HG03039 (cell line): Measurements from ENCODE around the gene RELN.

Experiments
- ATAC-seq: cut with Tn5 transposase; IDR thresholded peaks from one replicate; pipeline ENCODE4 v1.9.1; 2021; ENCODE audit warnings: mild to moderate bottlenecking, moderate library complexity; ENCODE audit not compliant: unreplicated experiment

RELN gene

DNA sequence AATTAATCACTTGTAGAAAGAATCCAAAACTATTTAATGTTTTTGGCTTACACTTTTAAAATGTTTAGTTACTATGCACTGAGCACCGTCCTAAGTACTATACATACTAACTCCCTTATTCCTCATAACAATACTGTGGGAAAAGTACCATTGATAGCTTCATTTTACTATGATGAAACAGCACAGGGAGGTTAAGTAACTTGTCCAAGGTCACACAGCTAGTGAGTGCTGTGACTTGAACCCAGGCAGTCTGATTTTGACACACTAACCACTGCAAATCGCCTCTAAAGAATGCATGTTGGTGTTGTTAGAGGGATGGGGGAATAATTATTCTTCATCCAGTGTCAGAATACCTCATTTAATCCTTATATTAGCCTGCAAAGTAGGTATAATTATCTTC is 1.9 kb upstream of the RELN start:
- no peak for ATAC-seq

DNA sequence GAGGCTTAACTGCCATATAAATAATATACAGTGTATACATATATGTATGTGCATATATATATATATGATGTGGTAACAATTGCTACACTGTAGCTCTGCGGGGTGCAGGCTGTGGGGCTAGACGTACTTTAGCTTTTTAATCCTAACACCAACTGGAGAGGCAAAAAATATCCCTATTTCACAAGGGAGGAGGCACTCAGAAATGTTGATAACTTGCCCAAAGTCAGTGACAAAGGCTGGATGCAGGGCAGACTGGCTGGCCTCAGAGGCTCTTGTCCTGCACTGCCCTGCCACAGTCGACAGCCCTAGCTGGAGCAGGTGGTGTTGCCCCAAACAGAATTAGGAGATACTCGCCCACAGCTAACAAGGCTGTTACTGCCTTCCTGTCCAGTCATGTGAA is 1.5 kb upstream of the RELN start:
- no peak for ATAC-seq

DNA sequence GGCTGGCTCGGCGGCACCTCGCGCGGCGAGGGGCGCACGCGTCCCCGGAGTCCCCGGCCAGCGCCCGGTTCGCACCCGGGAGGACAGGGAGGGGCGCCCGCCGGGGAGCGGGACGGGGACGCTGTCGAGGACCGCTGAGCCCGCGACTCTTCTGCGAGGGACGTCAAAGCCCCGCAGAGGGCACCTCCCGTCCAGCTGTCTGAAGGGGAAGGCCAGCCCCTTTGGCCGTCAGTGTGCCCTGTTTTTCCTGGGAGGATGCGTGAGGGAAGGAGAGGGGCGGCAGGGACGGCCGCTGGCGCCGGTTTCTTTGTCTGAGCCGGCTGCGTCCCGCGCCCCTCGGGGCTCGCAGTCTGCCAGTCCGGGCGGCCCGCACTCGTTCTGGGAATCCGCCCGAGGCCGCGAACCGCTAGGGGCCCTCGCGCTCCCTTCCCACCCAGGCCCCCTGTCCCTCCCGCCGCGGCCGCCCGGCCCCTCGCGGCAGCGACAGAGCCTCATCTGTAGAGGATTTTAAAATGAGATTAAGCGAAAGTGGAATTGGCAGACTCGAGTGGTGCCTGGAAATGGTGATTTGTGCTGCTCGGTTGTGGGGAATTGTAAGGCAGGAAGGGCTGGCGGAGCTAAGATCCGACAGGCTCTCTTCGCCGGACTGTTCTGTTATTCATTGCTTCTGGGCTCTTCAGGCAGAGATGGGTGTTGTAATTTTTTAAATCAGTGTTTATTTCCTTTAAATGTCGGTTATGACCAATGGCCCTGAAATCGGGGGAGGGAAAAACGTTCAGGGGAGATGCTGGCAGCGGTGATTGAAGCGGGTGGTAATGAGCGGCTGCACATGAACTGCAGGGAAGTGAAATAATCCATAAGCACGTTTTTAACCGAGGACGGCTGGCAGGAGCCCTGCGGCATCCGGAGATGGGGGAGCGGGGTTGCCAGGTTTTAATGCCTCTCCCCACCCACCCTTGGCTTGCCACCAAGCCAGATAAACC is 618 bp upstream of the RELN start:
- no peak for ATAC-seq

DNA sequence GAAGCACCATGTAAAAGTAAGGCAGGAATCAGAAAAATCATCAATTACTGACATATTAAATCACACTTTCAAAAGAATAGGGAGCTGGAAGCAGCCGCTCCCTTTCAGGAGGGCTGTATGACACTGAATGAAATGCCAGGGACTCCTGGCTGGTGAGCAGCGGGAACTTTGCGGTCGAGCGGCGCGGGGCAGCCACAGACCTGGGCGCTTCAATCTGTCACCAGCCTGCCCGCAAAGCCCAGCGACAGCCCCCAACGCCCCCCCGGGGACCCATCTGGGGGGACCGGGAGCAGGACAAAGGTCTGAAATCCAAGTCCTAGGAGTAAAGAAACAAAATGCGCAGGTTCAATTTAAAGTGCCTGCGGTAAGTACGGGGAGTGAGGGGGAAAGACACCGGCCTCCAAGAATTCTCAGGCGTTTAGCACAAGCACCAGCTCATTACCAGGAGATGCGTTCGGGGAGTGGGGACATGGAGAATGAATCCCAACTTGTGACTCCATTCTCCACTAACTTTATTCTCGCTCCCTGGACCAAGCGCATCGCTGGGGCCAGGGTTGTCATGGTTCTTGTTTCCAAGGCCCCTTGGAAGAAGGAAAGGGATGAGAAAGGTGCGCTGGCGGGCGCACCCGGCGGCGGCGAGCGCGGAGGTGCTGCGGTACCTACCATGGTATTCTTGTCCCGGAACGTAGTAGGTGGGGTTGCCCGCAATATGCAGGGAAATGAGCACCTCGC is 824 bp downstream of the RELN start:
- no peak for ATAC-seq

DNA sequence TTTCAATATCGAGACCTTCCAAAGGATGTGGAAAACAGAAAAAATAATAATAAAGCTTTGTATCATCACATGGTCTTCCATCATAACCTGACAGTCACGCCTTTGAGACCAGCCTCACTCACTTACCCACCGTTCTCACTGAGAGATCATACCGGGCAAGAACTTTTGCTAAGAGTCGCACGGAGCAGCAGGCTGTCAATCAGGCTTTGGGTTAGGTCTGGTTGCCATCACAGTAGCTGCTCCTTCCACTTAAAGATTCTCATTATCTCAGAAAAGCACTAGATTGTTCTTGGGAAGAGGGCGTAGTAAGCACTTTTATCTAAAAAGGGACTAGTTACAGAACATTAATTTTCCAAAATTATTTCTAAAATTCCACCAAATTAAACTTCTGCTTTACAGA is 2.0 kb downstream of the RELN start:
- ATAC-seq = no peak

DNA sequence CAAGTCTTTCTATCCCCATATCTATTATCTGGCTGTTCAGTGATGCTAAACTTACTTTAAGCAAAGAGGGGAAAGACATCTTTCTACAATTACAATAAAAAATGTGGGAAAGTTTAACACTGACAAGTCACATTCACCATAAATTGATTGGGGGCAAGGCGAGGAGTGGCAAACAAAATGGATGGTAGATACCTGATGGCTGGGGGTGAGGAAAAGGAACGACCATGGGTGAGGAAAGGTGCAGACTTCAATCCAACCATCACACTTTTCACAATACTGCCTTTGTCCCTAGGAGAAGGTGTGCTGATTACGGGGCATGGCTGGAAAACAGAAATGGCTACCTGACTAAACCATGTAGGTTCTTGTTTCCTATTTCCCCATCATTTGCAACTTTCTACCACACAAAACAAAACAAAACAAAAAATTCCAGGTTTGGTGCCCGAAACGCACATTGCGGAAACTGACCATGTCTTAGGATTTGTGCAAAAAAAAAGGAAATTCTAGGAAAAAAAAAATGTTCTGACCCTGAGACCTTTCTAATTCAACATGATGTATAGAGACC is 3.8 kb downstream of the RELN start:
- ATAC-seq = no peak

DNA sequence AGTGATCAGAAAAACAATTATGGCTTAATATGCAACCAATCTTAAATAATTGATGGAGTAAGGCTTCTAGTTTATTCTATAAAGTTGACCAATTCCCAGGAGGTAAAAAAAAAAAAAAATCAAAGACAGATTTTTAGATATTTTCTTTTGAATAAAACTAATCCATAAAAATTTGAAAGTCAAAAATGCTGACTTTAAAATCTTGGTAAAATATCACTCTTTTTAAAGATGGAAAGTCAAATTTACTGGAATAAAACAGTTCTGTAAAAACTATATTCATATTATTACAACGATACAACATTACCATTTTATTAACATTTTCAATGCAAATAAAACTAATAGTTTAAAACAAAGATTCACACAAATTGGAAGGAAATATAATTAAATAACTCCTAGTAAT is 5.4 kb downstream of the RELN start:
- ATAC-seq = no peak

DNA sequence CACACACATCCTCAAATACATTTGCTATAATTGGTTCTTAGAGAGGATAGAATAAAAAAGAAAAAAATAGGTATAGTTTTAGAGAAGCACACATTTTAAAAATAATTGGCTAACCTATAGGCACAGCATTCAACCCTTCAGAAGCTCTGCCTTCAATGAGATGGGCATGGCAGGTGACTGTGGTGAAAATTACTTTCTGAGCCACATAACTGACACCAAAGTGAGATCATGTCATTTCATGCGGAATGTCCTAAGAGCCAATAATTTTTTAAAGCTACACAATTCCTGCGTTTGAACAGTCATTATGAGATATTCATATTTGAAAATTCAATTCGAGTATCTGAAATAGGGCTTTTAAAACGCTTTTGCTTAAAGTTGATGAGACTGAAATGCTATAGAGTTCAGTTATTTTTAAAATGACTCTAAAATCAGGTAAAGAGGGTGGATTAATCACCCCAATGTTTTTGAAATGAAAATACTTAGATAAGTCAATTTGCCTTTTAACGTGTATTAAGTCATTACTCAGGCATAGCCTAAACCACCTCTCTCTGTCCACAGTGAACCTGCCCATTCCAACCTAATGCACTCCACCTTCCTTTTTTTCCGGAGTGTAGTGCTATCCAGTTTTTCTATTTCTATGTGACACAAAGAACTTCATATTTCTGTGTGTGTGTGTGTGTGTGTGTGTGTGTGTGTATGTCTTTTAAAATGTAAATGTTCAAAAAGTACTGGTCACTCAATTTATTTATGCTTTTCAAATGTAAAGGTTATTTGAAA is 6.1 kb downstream of the RELN start:
- no peak for ATAC-seq

DNA sequence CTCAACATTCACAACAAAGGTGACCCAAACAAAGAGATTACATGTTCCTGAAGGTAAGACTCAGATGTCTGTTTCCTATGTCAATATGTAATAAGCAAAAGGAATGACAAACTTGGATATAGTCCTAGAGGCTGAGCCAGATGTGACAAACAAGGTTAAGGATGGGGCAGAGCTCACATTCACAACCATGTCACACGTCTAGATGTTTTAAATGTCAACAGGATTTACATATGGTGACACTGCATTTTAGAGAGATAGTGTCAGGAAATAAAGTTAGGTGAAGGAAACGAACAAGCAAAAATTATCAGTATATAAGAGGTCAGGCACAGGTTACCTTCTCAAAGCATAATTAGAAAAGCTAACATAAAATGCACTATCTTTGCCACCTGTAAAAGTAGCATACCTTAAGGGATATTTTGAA is 8.4 kb downstream of the RELN start:
- no peak for ATAC-seq

DNA sequence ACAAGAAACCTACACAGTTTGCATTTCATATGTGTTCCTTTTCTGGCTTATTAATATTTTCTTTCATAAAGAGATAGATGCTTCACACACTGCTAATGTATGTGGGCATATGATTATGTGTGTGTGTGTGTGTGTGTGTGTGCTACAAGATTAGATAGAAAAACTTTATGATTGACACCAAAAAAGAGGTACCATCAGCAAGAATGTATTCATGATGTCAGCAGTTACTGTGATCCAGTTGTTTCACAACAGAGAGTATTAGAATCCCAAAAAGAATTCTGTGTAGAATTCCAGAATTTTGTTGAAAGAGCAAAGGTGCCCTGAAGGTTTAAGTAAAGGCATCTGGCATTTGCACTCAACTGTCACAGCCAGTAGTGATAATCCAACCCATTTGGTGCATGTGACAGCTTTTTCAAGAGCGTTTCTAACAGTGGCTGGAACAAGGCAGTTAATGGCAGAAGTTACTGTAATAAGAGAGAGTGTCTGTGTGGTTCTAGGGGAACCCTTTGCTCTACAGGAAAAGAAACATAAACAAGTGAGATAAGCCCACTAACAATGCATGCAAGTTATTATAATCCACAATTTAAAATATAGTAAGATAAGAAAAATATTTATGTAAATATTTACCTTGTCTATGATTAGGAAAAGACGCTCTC is 16.6 kb downstream of the RELN start:
- no peak for ATAC-seq

DNA sequence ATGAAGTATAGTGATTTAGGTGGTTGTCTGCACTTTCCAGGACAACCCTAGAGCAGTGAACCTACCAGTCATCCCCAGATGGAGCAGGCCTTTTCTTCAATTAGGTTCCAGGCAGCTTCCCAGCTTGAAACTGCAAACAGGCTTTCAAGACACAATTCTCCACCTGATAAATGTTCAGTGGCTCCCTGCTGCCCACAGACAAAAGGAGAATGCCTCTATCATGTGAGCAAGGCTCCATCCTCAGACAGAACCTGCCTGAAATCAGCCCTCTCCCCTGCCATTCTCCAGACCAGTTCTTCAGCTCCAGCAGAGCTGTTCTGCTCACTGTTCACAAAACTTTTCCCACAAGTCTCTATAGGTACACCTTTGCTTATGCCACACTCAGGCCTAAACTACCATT is 22.1 kb downstream of the RELN start:
- no peak for ATAC-seq

DNA sequence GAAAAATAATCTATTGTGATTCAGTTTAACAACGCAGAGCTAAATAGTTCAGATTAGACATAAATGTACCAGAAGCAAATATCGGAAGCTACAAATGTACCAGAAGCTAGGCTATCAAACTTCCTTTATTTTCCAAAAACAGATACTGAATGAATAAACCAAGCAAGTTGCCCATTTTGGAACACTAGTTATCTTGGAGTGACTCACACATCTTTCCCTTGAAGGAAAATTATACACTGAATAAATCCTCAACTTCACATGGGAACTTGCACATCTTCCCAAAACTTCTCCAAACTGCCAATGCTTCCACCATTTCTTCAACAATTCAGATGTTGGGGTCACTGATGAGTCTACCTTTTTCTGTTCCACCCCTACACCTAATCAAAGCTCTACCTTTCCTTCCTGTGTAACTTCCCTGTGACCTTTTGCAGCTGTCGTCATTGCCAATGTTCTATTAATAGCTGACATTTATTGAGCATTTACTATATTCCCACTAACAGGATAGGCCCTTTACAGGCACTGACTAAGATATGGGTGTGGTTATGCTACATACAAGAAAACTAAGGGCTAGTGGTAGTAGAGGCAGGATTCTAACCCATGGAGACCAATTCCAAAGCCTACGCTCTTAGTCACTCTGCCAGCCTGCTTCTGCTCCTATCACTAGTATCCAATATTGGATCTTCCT is 22.7 kb downstream of the RELN start:
- ATAC-seq = no peak

DNA sequence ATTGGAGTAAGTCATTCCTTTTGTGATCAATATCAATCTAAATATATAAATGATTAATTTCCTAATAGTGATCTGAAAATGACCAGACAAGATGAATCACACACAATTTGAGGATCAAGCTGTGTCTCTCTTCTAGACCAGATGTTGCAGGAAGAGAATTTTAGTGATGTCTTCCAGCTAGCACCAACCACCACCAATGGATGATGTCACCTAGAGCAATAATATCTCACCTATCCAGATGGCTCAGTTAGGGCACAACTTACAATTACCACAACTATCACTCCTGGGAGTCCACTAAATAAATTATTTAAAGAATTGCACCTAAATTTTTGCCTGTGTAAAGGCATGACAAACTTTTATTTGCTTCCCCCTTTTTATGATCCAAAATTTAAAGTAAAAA is 25.2 kb downstream of the RELN start:
- ATAC-seq = no peak

DNA sequence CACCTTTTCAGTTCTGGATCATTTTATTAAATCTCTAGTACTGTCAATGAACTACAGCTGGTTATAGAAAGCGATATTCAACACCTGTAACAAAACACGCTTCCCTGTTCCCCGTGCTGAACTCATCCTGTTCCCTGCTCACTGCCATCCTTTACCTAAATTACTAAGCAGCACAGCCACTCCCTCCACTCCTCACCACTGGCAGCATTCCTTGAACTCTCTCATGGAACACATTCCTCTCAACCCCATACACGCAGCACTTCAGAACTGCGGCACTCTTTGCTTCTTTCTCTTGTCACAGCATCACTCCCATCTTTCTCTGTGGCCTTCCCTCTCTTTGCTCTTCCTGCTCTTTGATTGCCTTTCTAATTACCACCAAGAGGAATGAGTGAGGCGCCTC is 27.4 kb downstream of the RELN start:
- no peak for ATAC-seq

DNA sequence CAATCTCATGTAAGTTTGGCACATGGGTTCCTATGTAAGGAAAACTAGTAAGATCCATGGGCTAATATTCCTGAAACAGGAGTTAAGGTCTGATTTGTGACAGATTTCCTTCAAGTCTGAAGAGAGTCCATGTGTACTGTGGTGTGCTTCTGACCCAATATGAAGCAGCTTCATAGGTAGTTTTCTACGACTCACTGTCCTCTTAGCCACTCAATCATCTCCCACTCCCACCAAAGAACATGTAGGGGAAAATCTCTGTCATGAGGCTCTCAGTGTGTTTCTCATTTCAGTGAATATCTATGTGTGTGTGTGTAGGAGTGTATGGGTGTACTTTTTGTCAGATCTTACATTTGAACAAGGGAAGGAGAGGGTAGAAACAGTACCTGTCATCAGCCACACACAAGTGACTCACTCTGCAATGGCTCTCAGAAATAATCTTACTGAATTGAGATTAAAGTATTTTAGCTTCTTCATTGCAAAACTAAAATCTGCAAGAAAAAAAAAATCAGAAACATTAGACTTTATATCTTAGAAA is 31.1 kb downstream of the RELN start:
- ATAC-seq = no peak

DNA sequence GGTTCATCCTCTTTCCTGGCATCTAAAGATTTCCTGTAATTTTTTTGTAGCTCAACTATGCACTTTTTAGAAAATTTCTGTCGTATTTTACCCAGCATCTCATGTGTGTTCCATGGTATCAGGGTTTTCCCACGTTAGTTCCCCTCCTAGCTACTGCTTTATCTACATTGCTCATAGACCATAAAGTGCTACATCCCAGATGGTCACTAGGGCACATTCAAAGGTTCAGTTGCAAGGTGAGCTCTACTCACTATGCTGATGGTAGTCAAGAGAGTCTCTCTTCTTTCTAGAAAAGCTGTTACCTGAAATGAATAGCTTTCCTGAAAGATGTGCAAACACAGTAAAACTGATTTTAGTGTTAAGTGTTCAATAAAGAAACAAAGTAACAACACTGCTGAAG is 33.5 kb downstream of the RELN start:
- ATAC-seq = no peak

DNA sequence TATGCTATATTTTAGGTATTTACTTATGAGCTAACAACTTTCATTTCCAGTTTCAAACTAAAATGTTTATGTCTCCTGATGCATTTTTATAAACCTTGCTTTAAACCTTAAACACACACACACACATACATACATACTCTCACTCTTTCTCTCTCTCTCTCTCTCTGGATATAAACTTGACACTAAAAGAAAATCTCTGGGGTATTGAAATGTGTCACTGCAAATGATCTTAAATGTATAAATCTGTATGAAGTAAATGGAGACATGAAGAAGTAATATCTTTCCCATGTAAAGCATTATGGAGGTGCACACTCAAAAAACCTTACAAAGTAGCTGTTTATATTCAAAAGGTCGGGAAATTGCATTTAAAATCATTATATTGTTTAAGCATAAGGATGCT is 37.0 kb downstream of the RELN start:
- no peak for ATAC-seq

DNA sequence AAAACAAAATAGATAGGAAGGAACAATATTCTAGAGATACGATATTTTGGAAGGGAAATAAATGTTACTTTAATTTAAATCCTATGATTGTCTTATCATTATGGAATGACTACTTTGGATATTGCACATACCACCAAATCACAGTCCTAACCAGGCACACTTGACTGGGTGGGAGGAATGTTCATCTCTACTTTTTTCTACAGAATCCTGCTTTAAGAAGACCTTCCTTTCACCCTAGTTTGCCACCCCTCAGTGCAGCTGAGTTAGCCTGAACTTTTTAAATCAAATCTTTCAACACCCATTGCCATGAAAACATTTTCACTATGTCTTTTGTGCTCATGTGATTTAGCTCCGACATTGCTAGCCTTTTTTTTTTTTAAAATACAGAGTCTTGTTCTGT is 38.1 kb downstream of the RELN start:
- no peak for ATAC-seq

DNA sequence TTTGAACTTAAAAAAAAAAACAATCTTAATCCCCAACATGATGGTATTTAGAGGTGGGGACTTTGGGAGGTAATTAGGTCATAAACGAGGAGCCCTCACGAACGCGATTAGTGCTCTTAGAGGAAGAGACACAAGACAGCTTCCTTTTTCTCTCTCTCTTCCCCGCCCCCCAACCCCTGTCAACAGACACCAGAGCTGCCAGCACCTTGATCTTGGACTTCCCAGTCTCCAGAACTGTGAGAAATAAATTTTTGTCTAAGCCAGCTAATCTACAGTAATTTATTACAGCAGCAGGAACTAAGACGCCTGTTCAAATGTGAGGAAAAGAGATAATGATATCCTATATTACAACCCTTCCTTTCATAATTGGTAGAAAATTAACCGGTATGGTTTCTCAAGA is 40.1 kb downstream of the RELN start:
- no peak for ATAC-seq
